Renal cortex interstitium (tissue), 11 donors: ENCODE results near the gene FAM217B. TPM values are rescaled to one million over a fixed set of nuclear protein-coding genes. Genes with fewer than 3 reads are reported as not detected.

ENCODE experiments used
- DNase-seq, 11 donors: peaks; one replicate each; pipeline ENCODE4 v3.0.0-alpha.2; 2013; ENCODE audit warnings: low read depth in 9 of 11, low spot score in 4 of 11; ENCODE audit errors: extremely low read depth in 1 of 11
- polyA plus RNA-seq, 3 donors: library from polyadenylated mRNA; unstranded; fragments of 120-200 nt; gene quantifications; one replicate each; pipeline ENCODE4 v1.2.1, GENCODE V29; 2013; ENCODE audit not compliant: insufficient read length in 3 of 3

Gene FAM217B
- polyA plus RNA-seq, 3 donors, result 20.4 to 27.0 (median 21.8) TPM

- no peak for DNase-seq
These were observed 54.5 kb downstream of the FAM217B start for GRCh38 chr20:59994697-59995122.

GRCh38 chr20:59996108-59996507, 55.9 kb downstream of the FAM217B start:
- no peak for DNase-seq

GRCh38 chr20:59997896-59998295, 57.7 kb downstream of the FAM217B start:
- DNase-seq, result peak in 5 of 11 donors; percentile 47 to 63 (median 47)

Other genes starting within 250 kb of the FAM217B start
- gene SYCP2, start 6.8 kb upstream of the FAM217B start, polyA plus RNA-seq, result 10 to 100 TPM in 1 of 3 donors, 1 to 10 TPM in 2; 6.1 to 10.5 (median 8.0) TPM
- 1 to 10 TPM; 5.4 to 5.6 (median 5.5) TPM for gene PPP1R3D, start 84 bp upstream of the FAM217B start, polyA plus RNA-seq
- gene CDH26, start 18.0 kb downstream of the FAM217B start, polyA plus RNA-seq, result under 1 TPM; 0.75 to 0.98 (median 0.87) TPM